ENCODE measurements around the gene C1S.

C1S gene

DNA sequence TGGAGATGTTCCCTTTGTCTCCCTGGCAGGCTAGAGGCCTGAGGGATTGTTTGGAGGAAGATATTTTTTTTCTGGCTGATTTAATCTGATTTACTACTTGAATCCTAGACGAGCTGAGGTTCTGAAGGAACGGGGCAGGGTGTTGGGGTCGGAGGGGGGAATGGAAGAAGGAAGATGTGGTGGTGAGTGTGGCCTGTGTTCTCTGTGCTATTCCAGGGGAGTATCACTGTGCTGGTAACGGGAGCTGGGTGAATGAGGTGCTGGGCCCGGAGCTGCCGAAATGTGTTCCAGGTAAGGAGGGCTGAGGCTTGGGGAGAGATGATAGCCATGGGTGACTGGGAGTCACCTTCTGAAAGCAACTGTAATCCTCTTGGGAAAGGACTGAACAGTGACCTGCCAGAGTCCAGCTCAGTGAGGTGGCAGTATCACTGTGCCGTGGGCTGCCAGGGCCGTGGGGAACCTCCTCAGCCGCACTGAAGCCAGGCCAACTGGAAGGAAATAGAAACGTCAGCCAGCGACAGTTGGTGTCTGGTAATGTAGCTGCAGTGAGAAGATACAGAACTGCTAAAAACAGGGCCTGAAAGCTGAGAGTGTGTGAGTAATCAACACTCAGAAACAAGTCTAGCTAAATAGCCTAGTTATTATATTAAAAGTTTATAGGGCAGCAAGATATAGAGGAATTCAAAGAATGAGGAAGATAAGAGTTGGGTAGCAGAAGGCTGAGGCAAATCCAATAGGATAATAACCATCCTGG lies 7.9 kb downstream of the C1S start:
- no peak for TF ChIP-seq Cebpa-rat (IDR thresholded peaks at IDR 0.05)
- H3K4me1 ChIP-seq: peaks cover 0 to 10% (median 7%) of the 10 kb centered on the region in 10 experiments; a peak in 10 of 20 replicates
- no peak overlapping the region for H3K4me2 ChIP-seq
- no peaks in the 10 kb centered on the region for H4K20me1 ChIP-seq
- no peak overlapping the region for H3K27ac ChIP-seq
- H3K27me3 ChIP-seq: no peaks in the 10 kb centered on the region
- no peaks in the 10 kb centered on the region for H3K9me3 ChIP-seq (replicated peaks in 1 of 11)
- no peaks in the 10 kb centered on the region for H3K36me3 ChIP-seq
- no peak overlapping the region for H3K4me3 ChIP-seq
- no peak overlapping the region for H3K9ac ChIP-seq

DNA sequence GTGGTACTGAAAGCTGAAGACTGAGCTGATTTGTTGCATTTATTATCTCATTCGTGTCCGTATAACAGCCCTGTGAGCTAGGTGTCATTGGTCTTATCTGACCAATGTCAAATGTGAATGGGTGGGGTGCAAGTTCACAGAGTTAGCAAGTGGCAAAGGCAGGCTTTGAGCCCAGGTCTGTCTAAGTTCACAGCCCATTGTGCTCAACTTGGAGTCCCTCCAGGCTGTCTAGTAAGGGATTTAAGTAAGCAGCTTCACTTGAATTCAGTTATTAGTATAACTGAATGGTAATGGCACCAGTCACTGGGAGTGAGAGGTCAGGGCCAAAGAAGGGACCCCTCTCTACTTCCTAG lies 8.5 kb downstream of the C1S start:
- H3K4me1 ChIP-seq: peaks cover 4 to 16% (median 12%) of the 10 kb centered on the region in 10 experiments; a peak in 17 of 20 replicates
- no peaks in the 10 kb centered on the region for H3K27me3 ChIP-seq
- no peak overlapping the region for H3K9ac ChIP-seq
- H3K9me3 ChIP-seq (replicated peaks in 1 of 11): no peaks in the 10 kb centered on the region
- no peaks in the 10 kb centered on the region for H4K20me1 ChIP-seq
- H3K27ac ChIP-seq: no peak overlapping the region
- no peak overlapping the region for H3K4me3 ChIP-seq
- TF ChIP-seq Cebpa-rat (IDR thresholded peaks at IDR 0.05): no peak
- no peak overlapping the region for H3K4me2 ChIP-seq
- H3K36me3 ChIP-seq: no peaks in the 10 kb centered on the region

DNA sequence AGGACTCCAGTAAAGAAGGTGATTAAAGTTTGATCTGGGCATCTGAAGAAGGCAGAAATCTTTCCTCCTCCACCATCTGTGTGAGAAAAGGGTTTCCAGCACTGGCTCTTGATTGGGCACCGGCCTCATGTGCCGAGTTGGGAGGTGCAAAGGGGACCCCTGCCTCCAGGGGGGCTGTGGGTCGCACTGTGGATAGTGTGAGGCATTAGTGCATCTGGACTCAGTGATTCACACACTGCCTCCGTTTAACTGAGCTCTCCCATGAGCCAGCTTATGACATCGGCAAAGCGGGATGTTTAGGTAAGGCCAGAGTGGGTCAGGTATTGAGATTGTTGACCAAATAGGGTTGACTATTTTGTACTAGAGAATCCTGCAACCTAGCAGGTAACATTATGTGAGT lies 8.9 kb downstream of the C1S start:
- H3K9ac ChIP-seq: no peak overlapping the region
- no peak for TF ChIP-seq Cebpa-rat (IDR thresholded peaks at IDR 0.05)
- peaks cover 6 to 20% (median 16%) of the 10 kb centered on the region in 10 experiments; a peak in 17 of 20 replicates for H3K4me1 ChIP-seq

DNA sequence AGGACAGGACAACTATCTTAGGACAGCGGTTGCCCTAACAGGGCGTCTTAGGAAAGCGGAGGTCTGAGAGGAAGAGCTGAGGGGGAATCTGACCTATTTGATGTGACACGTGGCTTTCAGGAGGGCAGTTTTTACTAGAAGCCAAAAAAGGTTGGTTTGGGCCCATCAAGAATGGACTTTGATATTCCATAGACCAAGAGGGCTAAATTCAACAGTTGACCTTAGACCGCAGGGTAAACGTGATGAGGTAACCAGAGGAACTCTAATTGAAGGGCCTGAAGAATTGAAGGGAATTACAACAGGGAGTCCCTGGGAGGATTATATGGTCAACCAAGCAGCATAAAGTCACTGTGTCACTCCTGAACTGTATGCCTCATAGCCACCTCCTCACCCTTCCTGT lies 11.5 kb downstream of the C1S start:
- H3K36me3 ChIP-seq: no peaks in the 10 kb centered on the region
- TF ChIP-seq Cebpa-rat (IDR thresholded peaks at IDR 0.05): no peak
- no peak overlapping the region for H3K4me2 ChIP-seq
- H3K9me3 ChIP-seq (replicated peaks in 1 of 11): no peaks in the 10 kb centered on the region
- no peak overlapping the region for H3K9ac ChIP-seq
- no peak overlapping the region for H3K27ac ChIP-seq
- H3K27me3 ChIP-seq: no peaks in the 10 kb centered on the region
- H3K4me1 ChIP-seq: peaks cover 6 to 23% (median 17%) of the 10 kb centered on the region in 10 experiments; a peak in 16 of 20 replicates
- no peaks in the 10 kb centered on the region for H4K20me1 ChIP-seq
- H3K4me3 ChIP-seq: no peak overlapping the region

More for the DNA sequence above, 8.9 kb downstream of the C1S start:
- H4K20me1 ChIP-seq: no peaks in the 10 kb centered on the region
- H3K4me2 ChIP-seq: no peak overlapping the region
- no peak overlapping the region for H3K4me3 ChIP-seq
- no peaks in the 10 kb centered on the region for H3K9me3 ChIP-seq (replicated peaks in 1 of 11)
- H3K36me3 ChIP-seq: no peaks in the 10 kb centered on the region
- H3K27ac ChIP-seq: no peak overlapping the region
- H3K27me3 ChIP-seq: no peaks in the 10 kb centered on the region

DNA sequence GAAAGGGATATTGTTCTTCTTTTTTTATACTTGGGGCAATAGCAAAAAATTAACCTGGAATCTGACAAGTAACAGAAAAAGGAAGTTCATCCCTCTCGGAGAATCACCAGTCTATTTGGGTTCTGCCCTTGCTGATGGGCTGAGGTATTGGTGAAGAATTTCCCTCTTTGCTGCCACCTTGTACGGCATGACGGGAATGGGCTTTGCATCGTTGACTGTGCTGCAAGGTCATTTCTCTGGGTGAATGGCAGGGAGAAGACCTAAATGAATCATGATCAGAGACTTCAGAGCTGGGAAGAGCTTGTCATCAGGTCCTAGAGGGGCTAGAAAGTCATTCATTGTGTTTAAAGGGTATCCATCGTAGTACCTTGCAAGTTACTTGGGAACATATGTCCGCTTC lies 12.0 kb downstream of the C1S start:
- Histone ChIP-seq H3K27ac (no peak overlapping the region), H3K9ac (no peak overlapping the region), H4K20me1 (no peaks in the 10 kb centered on the region), H3K27me3 (no peaks in the 10 kb centered on the region), H3K9me3 (replicated peaks in 1 of 11) (no peaks in the 10 kb centered on the region), H3K4me3 (no peak overlapping the region), H3K4me2 (no peak overlapping the region), H3K36me3 (no peaks in the 10 kb centered on the region), H3K4me1 (peaks cover 6 to 23% (median 17%) of the 10 kb centered on the region in 10 experiments; a peak in 16 of 20 replicates)
- no peak for TF ChIP-seq Cebpa-rat (IDR thresholded peaks at IDR 0.05)

DNA sequence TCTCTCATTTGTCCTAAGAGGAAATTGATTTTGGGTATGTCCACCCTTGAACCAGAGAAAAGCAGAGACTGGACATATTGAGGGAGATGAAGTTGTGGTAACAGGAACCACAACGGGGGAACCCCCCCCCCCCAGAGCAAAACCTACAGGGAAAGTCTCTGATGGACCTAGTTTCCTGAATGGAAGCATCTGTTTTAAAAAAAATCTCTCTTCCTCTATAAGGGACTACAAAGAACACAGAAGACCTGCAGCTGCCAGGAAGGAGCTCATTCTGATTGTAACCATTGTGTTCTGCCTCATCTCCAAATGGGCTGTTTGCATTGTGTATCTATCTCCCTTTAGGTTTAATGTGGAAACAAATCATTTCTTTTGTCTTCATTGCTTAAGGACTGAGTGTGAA lies 13.4 kb downstream of the C1S start:
- no peaks in the 10 kb centered on the region for H3K27me3 ChIP-seq
- no peak overlapping the region for H3K4me3 ChIP-seq
- H3K4me1 ChIP-seq: peaks cover 6 to 23% (median 17%) of the 10 kb centered on the region in 10 experiments; a peak in 16 of 20 replicates
- no peak overlapping the region for H3K27ac ChIP-seq
- H3K9ac ChIP-seq: no peak overlapping the region
- no peaks in the 10 kb centered on the region for H3K36me3 ChIP-seq
- H4K20me1 ChIP-seq: no peaks in the 10 kb centered on the region
- no peaks in the 10 kb centered on the region for H3K9me3 ChIP-seq (replicated peaks in 1 of 11)
- H3K4me2 ChIP-seq: peak overlapping the region in 9 of 11 experiments; percentile 9 to 54 (median 41); a peak in 15 of 22 replicates
- TF ChIP-seq Cebpa-rat (IDR thresholded peaks at IDR 0.05): no peak

DNA sequence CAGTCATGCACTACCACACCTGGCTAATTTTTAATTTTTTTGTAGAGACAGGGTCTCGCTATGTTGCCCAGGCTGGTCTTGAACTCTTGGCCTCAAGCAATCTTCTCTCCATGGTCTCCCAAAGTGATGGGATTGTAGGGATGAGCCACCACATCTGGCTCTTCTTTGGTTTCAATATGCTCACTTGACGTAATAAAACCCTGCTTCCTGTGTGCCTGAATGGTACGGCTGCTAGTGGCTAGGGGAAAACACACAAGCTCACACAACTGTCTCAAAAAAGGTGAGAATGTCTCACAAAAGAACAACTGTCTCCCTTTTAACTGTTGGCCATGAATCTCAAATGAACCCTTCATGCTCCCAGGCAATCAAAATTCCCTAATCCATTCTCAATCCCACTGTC lies 15.0 kb downstream of the C1S start:
- Histone ChIP-seq H3K4me2 (peak overlapping the region in 6 of 11 experiments; percentile 4 to 37 (median 24); a peak in 8 of 22 replicates), H3K27me3 (no peaks in the 10 kb centered on the region), H3K4me1 (peaks cover 6 to 23% (median 17%) of the 10 kb centered on the region in 10 experiments; a peak in 16 of 20 replicates), H3K9me3 (replicated peaks in 1 of 11) (no peaks in the 10 kb centered on the region), H4K20me1 (no peaks in the 10 kb centered on the region), H3K9ac (no peak overlapping the region; a peak in 1 of 22 replicates), H3K36me3 (no peaks in the 10 kb centered on the region), H3K4me3 (no peak overlapping the region), H3K27ac (no peak overlapping the region)
- no peak for TF ChIP-seq Cebpa-rat (IDR thresholded peaks at IDR 0.05)

DNA sequence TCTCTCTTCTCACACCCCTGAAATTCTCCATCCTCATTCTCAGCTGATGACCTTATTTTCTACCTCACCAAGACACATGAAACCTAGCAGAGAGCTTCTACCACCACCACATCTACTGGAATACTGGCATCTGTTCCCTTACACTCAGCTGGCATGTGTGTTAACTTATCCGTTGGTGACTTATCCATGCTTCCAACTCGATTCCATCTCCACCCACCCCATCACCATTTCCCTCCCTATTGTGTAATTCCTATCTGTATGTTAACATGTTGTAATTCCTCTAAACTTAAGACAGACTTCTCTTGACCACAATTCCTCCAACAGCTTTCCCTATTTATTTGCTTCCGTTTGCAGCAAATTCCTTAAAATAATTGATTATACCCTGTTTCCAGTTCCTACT lies 15.4 kb downstream of the C1S start:
- TF ChIP-seq Cebpa-rat (IDR thresholded peaks at IDR 0.05): no peak

DNA sequence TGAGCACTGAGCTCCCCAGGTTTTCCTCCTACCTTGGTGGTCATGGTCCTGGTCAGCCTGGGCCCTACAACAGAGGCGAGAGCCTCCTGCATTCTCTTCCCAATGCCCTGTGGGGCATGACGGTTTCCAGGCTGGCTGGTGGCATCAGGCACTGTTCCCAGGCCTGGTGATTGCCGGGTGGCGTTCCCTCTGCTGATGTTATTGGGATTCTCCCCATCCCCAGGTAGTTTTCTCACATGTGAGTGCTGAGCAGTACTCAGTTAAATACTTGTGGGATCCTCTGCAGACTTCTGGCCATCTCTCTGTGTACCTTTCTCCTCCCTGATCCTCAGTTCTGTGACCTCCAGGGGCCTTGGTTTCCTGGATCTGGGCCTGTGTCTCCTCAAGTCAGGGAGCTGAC lies 16.0 kb downstream of the C1S start:
- Histone ChIP-seq H3K4me1 (peaks cover 6 to 23% (median 17%) of the 10 kb centered on the region in 10 experiments; a peak in 16 of 20 replicates), H3K4me2 (no peak overlapping the region), H3K9ac (no peak overlapping the region), H3K27me3 (no peaks in the 10 kb centered on the region), H3K9me3 (replicated peaks in 1 of 11) (no peaks in the 10 kb centered on the region), H4K20me1 (no peaks in the 10 kb centered on the region), H3K27ac (no peak overlapping the region), H3K4me3 (no peak overlapping the region), H3K36me3 (no peaks in the 10 kb centered on the region)
- no peak for TF ChIP-seq Cebpa-rat (IDR thresholded peaks at IDR 0.05)

More for the DNA sequence above, 15.4 kb downstream of the C1S start:
- H3K36me3 ChIP-seq: no peaks in the 10 kb centered on the region
- H3K27ac ChIP-seq: no peak overlapping the region
- no peak overlapping the region for H3K9ac ChIP-seq
- peaks cover 6 to 23% (median 17%) of the 10 kb centered on the region in 10 experiments; a peak in 16 of 20 replicates for H3K4me1 ChIP-seq
- H3K4me2 ChIP-seq: no peak overlapping the region
- no peak overlapping the region for H3K4me3 ChIP-seq
- no peaks in the 10 kb centered on the region for H3K27me3 ChIP-seq
- H4K20me1 ChIP-seq: no peaks in the 10 kb centered on the region
- no peaks in the 10 kb centered on the region for H3K9me3 ChIP-seq (replicated peaks in 1 of 11)

DNA sequence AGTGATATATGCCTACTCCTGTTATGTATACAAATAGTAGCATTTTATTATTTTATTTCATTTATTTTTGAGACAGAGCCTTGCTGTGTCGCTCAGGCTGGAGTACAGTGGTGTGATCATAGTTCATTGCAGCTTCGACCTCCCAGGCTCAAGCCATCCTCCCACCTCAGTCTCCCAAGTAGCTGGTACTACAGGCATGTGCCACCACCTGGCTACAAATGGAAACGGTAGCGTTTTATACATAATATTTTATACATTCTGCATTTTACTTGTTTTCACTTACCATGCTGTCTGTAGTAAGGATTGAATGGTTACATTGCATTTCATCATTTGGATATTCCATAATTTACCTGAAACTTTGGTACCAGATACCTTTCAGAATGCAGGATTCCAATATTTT lies 17.6 kb downstream of the C1S start:
- no peak for TF ChIP-seq Cebpa-rat (IDR thresholded peaks at IDR 0.05)
- Histone ChIP-seq H3K9ac (no peak overlapping the region), H3K36me3 (0 out of 22 replicates have a peak, but pooled peaks cover 0 to 1% (median 0%) of the 10 kb centered on the region in 11 experiments), H3K27ac (no peak overlapping the region), H4K20me1 (no peaks in the 10 kb centered on the region), H3K4me2 (no peak overlapping the region), H3K4me3 (no peak overlapping the region), H3K9me3 (replicated peaks in 1 of 11) (peaks cover 0 to 3% (median 2%) of the 10 kb centered on the region in 11 experiments; a peak in 12 of 22 replicates), H3K27me3 (no peaks in the 10 kb centered on the region), H3K4me1 (peaks cover 6 to 23% (median 17%) of the 10 kb centered on the region in 10 experiments; a peak in 16 of 20 replicates)

All from BLaER1 treated with 17β-estradiol and CSF1 and Interleukin-3, amounts not matched to agents 10 nM and 100 nM (cell line).